Activated naive CD8-positive, alpha-beta T cell treated with anti-CD3 and anti-CD28 coated beads, Interleukin-2, amount 10 ng/mL, durations not matched to agents 7 days and 5 days (primary cell): ENCODE results near the gene TNK2. TPM values are rescaled to one million over a fixed set of nuclear protein-coding genes. Genes with fewer than 3 reads are reported as not detected.

Source experiments
- microRNA-seq: library from miRNA; unstranded; fragments of <30 nt; microRNA quantifications from one replicate; pipeline ENCODE4 v1.2.0, GENCODE V29; 2022
- total RNA-seq, 2 experiments: library from RNA; stranded (reverse); gene quantifications; one replicate each; pipeline ENCODE4 v1.2.3, GENCODE V29; 2021

The TNK2 gene
- total RNA-seq, 2 experiments from 2014 or later = 136 to 166 TPM

Small RNAs within 50 kb of the gene (microRNA-seq; reads per million reads assigned to microRNA genes)
- gene MIR6829 = not detected

Other genes starting within 250 kb of the TNK2 start
- 1 to 10 TPM; 3.0 to 3.1 TPM for gene MUC20, start 187.6 kb downstream of the TNK2 start, total RNA-seq
- under 1 TPM in 1 of 2 experiments, not detected in 1; 0.06 TPM for gene MUC4, start 96.6 kb downstream of the TNK2 start, total RNA-seq
- gene TFRC, start 173.5 kb upstream of the TNK2 start, total RNA-seq = 100 to 1,000 TPM; 168 to 171 TPM